IMR-90 (cell line): Measurements from ENCODE around the gene SEMA3C. TPM values are rescaled to one million over a fixed set of nuclear protein-coding genes. Genes with fewer than 3 reads are reported as not detected.

Experiments
- ATAC-seq: fragments of 200-7000 bp; cut with Tn5 transposase; 2 replicates; pipeline ENCODE4 v1.9.1; 2020; ENCODE audit warnings: low read depth, mild to moderate bottlenecking, moderate library complexity
- BruUV-seq: library from RNA; stranded (reverse); fragments of 400-500 nt; replicated peaks from 2 replicates; lab custom pipeline; 2021; lab: Mats Ljungman, UMichigan
- CTCF ChIA-PET: fragments of 300-600 bp; formaldehyde crosslinking; extraction: SDS; loops from one replicate; lab custom pipeline; 2021; ENCODE audit warnings: antibody characterized with exemption; lab: Yijun Ruan, JAX
- POLR2A ChIA-PET: fragments of 300-600 bp; sonication (Branson Sonifier 250); formaldehyde crosslinking; loops from one replicate; lab custom pipeline; 2022; ENCODE audit warnings: antibody characterized with exemption; ENCODE audit not compliant: unreplicated experiment; lab: Charles Lee
- DNase-seq: peaks from one replicate; pipeline ENCODE4 v3.0.0; 2013
- H2AFZ ChIP-seq: replicated peaks from 2 replicates; pipeline ENCODE3; 2013; ENCODE audit warnings: low read length, mild to moderate bottlenecking; ENCODE audit not compliant: poor library complexity
- H2AK5ac ChIP-seq: 2 replicates; pipeline ENCODE4 v1.6.1; 2013; ENCODE audit warnings: low read depth, low read length, inconsistent platforms
- H2AK9ac ChIP-seq: replicated peaks from 2 replicates; pipeline ENCODE3; 2013; ENCODE audit warnings: mild to moderate bottlenecking, low read depth, low read length, moderate library complexity; ENCODE audit not compliant: poor library complexity
- H2BK120ac ChIP-seq: 2 replicates; pipeline ENCODE4 v1.6.1; 2013; ENCODE audit warnings: low read depth, low read length, inconsistent platforms
- H2BK15ac ChIP-seq: 3 replicates; pipeline ENCODE4 v1.6.1; 2013; ENCODE audit warnings: low read depth, low read length, inconsistent platforms
- H2BK20ac ChIP-seq: 2 replicates; pipeline ENCODE4 v1.6.1; 2013; ENCODE audit warnings: low read depth, mild to moderate bottlenecking, inconsistent platforms, low read length, moderate library complexity
- H2BK5ac ChIP-seq: 2 replicates; pipeline ENCODE4 v1.6.1; 2013; ENCODE audit warnings: mild to moderate bottlenecking, low read depth, low read length, inconsistent platforms; ENCODE audit not compliant: poor library complexity, severe bottlenecking
- H3K14ac ChIP-seq: replicated peaks from 2 replicates; pipeline ENCODE4 v1.6.1; 2013; ENCODE audit warnings: low read depth, low read length, inconsistent platforms
- H3K18ac ChIP-seq: 2 replicates; pipeline ENCODE4 v1.6.1; 2013; ENCODE audit warnings: low read depth, low read length, control low read depth
- H3K23ac ChIP-seq: 2 replicates; pipeline ENCODE4 v1.6.1; 2013; ENCODE audit warnings: low read depth, low read length, inconsistent platforms
- H3K27ac ChIP-seq: 2 replicates; pipeline ENCODE4 v1.5.1; 2013; ENCODE audit warnings: mild to moderate bottlenecking, control low read depth, low read length; ENCODE audit not compliant: insufficient read depth
- H3K27me3 ChIP-seq: 2 replicates; pipeline ENCODE4 v1.6.1; 2013; ENCODE audit warnings: low read length; ENCODE audit not compliant: control insufficient read depth, insufficient read depth
- H3K36me3 ChIP-seq: 2 replicates; pipeline ENCODE4 v1.6.1; 2013; ENCODE audit warnings: low read length, mixed read lengths; ENCODE audit not compliant: control insufficient read depth, insufficient read depth
- H3K4ac ChIP-seq: 2 replicates; pipeline ENCODE4 v1.6.1; 2013; ENCODE audit warnings: low read depth, low read length, inconsistent platforms
- H3K4me1 ChIP-seq: 2 replicates; pipeline ENCODE4 v1.6.1; 2013; ENCODE audit warnings: low read length, mixed read lengths; ENCODE audit not compliant: control insufficient read depth, insufficient read depth
- H3K4me2 ChIP-seq: 2 replicates; pipeline ENCODE4 v1.6.1; 2013; ENCODE audit warnings: low read depth, mild to moderate bottlenecking, control low read depth, low read length, moderate library complexity
- H3K4me3 ChIP-seq: 2 replicates; pipeline ENCODE4 v1.5.1; 2013; ENCODE audit warnings: low read depth, mild to moderate bottlenecking, control low read depth, low read length, moderate library complexity; ENCODE audit not compliant: insufficient read depth
- H3K56ac ChIP-seq: 2 replicates; pipeline ENCODE4 v1.6.1; 2013; ENCODE audit warnings: low read length, inconsistent platforms; ENCODE audit not compliant: insufficient read depth; ENCODE audit errors: extremely low read depth
- H3K79me1 ChIP-seq, 2 experiments: 2 replicates each; pipeline ENCODE4 v1.6.1; 2013; ENCODE audit warnings: low read length in 2 of 2, inconsistent platforms in 1 of 2, low read depth in 1 of 2
- H3K9ac ChIP-seq: 2 replicates; pipeline ENCODE4 v1.6.1; 2013; ENCODE audit warnings: low read depth, low read length, control low read depth
- H3K9me1 ChIP-seq: 2 replicates; pipeline ENCODE4 v1.6.1; 2013; ENCODE audit warnings: low read length, inconsistent platforms; ENCODE audit not compliant: insufficient read depth
- H3K9me3 ChIP-seq: 2 replicates; pipeline ENCODE4 v1.6.1; 2013; ENCODE audit warnings: low read length; ENCODE audit not compliant: control insufficient read depth, insufficient read depth
- H4K20me1 ChIP-seq: 2 replicates; pipeline ENCODE4 v1.6.1; 2013; ENCODE audit warnings: low read length, inconsistent platforms; ENCODE audit not compliant: insufficient read depth
- H4K5ac ChIP-seq: 2 replicates; pipeline ENCODE4 v1.6.1; 2013; ENCODE audit warnings: mild to moderate bottlenecking, low read depth, low read length, control low read depth
- H4K8ac ChIP-seq, 2 experiments: 2 replicates each; pipeline ENCODE4 v1.6.1; 2013; ENCODE audit warnings: low read depth in 2 of 2, low read length in 2 of 2, control low read depth in 1 of 2, inconsistent platforms in 1 of 2
- H4K91ac ChIP-seq: 2 replicates; pipeline ENCODE4 v1.6.1; 2013; ENCODE audit warnings: low read depth, low read length, inconsistent platforms; ENCODE audit not compliant: insufficient read depth
- MXI1 ChIP-seq: IDR thresholded peaks from 2 replicates; pipeline ENCODE4 v1.6.1; 2012; ENCODE audit warnings: low read depth, mild to moderate bottlenecking, low read length, moderate library complexity, borderline replicate concordance
- WGBS, 2 experiments: methylation state at CpG; one replicate each; pipeline versions ENCODE4 v1.1.5 to v1.1.7; 2013; ENCODE audit warnings: missing lambda C conversion rate in 2 of 2; ENCODE audit not compliant: insufficient read length in 1 of 2; ENCODE audit errors: extremely low coverage in 2 of 2; 5-methylcytosine and 5-hydroxymethylcytosine counted together
- dilution Hi-C: fragments of 300-500 bp; cut with HindIII; formaldehyde crosslinking; loops from one replicate; pipeline ENCODE4 v1.14.3; 2018; ENCODE audit warnings: low sequenced_read_pairs; ENCODE audit not compliant: unreplicated experiment
- in situ Hi-C: fragments of 300-500 bp; cut with MboI; formaldehyde crosslinking; loops from 3 replicates; pipeline ENCODE4 v1.14.3; 2019; ENCODE audit warnings: low sequenced_read_pairs, inconsistent platforms, mixed read lengths
- intact Hi-C: fragments of 100-400 bp; cut with micrococcal nuclease; formaldehyde crosslinking; loops from 2 replicates; pipeline ENCODE4 v1.10.0; 2022
- polyA plus RNA-seq, 3 experiments: library from polyadenylated mRNA; depleted of rRNA; stranded (reverse); fragments of >200 nt; gene quantifications; 2 replicates each; pipeline ENCODE4 v1.2.3, GENCODE V29; 2012; ENCODE audit warnings: low replicate concordance in 1 of 3
- total RNA-seq: library from RNA; depleted of rRNA; stranded (reverse); fragments of >200 nt; gene quantifications from 2 replicates; pipeline ENCODE4 v1.2.3, GENCODE V29; 2012

Gene SEMA3C
- total and polyA plus RNA-seq, 2 of the 4 experiments (the other 2 are of a cell fraction): 21.2 to 97.1 TPM

DNA sequence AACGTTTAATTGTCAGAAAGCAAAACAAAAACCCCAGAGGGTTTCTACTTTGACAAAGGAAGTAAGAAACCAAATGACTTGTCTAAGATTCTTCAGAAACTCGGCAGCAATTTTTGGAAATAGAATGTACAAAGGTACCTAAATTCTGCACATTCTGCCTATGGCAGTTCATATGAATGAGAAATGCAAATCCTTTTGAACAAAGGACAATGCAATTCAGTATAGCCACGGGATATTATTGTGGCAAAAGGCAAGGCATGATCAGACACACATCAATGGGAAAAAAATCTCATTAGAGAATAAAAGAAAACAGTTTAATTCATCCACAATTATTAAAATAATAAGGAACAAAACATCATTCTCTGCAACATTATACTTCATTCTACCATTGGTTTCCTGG, 93.4 kb downstream of the SEMA3C start:
- dilution Hi-C loops: no loop called here

More for the DNA sequence above, 93.4 kb downstream of the SEMA3C start:
- Histone ChIP-seq H2AK5ac (no peak overlapping the region), H3K27ac (no peak overlapping the region), H2BK20ac (no peak overlapping the region), H2BK120ac (no peak overlapping the region), H3K4me3 (no peak overlapping the region), H3K79me1 (peaks cover 1 to 3% of the 10 kb centered on the region in 2 experiments; a peak in 3 of 4 replicates), H4K20me1 (no peaks in the 10 kb centered on the region), H3K14ac (no peak overlapping the region), H2AK9ac (no peak overlapping the region), H3K9me3 (no peaks in the 10 kb centered on the region), H3K27me3 (no peaks in the 10 kb centered on the region), H3K36me3 (no peaks in the 10 kb centered on the region), H3K4me1 (0 out of 2 replicates have a peak, but pooled peaks cover 2% of the 10 kb centered on the region), H3K4me2 (no peak overlapping the region), H3K56ac (no peak overlapping the region; the same call in 1 of the 2 replicates), H3K23ac (no peak overlapping the region), H4K5ac (no peak overlapping the region), H4K8ac (no peak overlapping the region), H3K9ac (no peak overlapping the region), H3K4ac (no peak overlapping the region), H2AFZ (no peak overlapping the region), H2BK15ac (no peak overlapping the region), H2BK5ac (no peak overlapping the region), H3K9me1 (0 out of 2 replicates have a peak, but pooled peaks cover under 1% of the 10 kb centered on the region), H3K18ac (no peak overlapping the region), H4K91ac (no peak overlapping the region)
- 83% methylated on average over 1 of the region's 3 CpGs; no CpG with 5 or more reads in 1 of the 2 experiments for WGBS, 2 experiments
- in situ Hi-C loops: no loop called here
- no peak for TF ChIP-seq MXI1
- no peak for DNase-seq
- BruUV-seq: no TSS peak
- intact Hi-C loops: loop anchor here (10.0 kb wide), 1 partner anchor 289 kb away; no protein-coding TSS in a partner anchor
- ChIA-PET CTCF (no interaction called here), POLR2A (no interaction called here)
- ATAC-seq: no peak
